Activated CD4-positive, alpha-beta T cell treated with anti-CD3 and anti-CD28 coated beads for 1 hour (primary cell): Measurements from ENCODE around the gene JAKMIP1.
"Not testable (repeated sequence)": the region's sequence is repeated elsewhere in the genome, so short reads cannot be mapped to it uniquely, and the experiment has no call there.

ENCODE experiments used
- DNase-seq: peaks from one replicate; pipeline ENCODE4 v3.0.0-alpha.2; 2020

The JAKMIP1 gene

DNA sequence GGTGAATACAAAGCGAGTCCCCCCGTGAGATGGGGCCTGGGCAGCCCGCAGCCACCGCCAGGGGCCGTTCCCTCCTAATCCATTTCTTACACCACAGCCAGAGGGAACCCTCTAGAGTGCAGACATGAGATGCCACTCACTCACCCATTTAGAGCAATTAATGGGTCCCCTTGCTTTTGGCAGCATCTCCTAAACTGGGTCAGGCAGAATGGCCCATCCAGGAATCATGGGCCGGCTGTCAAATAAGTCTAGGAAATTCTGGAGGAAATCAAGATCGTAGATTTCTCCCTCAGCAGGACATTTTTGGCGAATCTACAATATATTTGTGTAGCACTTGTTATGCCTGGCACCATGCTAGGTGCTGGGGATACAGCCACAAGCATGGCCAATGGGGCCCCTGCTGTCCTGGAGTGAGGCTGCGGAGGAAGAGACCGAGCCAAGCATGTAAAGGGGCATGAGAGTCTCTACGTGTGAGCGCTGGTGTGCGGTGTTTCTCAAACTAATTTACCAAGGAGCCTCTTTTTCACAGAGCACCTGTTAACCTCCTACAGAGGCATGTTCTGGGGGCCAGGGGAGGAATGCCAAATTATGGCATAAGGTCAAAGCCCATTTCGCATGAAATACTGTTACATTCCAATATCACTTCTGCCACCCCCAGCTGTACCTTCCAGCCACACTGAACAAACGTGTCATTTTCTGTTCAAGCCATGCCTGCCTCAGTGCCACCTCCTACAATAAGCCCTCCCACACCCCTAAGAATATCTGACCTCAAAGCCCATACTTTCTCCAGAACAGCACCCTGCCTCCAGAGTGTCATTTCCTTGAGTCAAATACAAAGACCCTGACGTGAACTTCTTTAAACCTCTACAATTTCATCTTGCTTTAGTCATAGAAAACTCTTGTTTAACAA, 28.1 kb upstream of the JAKMIP1 start:
- no peak for DNase-seq

DNA sequence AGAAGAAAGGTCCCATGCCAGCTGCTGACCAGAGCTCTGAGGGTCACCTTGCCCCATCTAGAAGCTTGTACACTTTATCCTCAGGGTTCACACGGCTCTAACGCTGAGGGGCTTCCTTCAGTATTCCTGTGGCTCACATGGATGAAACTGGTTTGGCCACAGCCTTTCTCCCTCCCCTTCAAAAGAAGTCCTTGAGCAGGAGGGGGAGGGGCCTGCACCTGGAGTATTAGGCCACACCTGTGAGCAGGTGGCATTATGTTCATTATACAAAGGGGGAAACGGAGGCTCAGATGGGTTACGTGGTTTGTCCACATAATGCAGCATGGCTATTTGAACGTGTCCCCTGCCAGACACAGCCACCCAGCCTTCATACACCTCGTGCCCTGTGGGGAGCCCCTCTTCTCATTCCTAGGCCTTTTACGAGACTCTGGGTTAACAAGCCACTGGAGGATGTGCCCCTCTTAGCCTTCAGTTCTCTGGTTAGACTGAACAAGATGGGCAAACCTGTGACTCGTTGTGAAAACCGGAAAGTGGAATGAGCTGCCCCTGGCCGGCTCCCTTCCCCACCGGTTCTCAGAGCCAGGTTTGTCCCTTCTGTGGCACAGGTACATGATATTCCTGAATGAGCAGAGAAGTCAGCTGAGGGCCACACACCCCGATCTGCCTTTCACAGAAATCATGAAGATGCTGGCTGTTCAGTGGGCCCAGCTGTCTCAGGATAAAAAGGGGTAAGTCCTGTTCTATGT, 27.2 kb upstream of the JAKMIP1 start:
- no peak for DNase-seq

DNA sequence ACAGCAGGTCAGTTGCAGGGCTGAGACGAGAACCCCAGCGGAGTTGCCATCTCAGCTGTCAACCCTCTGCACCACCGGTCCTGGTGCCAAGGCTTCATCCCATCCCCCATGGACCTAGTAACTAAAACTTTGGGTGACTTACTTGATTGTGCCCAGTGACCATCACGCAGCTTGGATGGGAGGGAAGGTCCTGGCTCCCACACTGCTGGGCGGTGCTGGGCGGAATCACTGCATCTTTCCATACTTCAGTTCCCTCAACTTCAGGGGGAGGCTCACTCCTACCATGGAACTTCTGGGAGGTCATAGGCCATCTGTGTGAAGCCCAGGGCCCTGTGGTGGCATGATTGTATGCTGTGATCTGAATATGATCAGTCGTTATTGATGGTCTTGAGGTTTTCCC, 26.2 kb upstream of the JAKMIP1 start:
- no peak for DNase-seq

DNA sequence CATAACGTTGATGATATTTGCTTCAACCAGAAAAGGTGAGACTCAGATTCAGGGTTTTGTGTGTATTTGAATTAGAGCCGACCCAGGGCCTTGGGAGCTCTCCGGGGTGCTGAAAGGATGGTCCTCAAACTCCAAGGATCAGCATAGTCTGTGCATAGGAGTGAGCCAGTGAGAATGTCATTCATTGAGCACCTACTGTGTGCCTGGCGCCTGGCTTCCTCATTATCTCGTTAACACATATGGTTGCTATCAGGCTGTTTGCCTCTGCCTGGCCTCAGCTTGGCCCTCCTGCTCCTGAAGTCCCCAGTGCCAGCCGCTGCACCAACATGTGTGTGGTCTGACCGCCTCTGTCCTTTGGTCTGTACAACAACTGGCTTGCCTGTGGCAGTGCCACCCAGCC, 25.1 kb upstream of the JAKMIP1 start:
- no peak for DNase-seq

DNA sequence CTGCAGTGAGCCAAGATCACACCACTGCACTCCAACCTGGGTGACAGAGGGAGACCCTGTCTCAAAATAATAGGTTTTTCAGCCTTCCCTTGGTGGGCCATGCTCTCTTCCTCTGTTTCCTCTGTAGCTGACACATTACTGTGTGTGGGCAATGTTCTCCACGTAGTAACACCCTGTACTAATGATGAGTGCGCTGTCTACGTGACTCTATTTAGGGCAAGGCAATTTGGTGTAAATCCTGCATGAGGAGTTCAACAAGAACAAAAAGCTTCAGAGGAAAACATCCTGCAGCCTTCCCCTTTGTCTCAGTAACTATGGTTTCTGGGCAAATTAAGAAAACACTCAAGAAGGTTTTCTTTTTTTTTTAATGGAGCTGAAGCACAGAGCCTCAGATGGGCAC, 24.4 kb upstream of the JAKMIP1 start:
- DNase-seq = no peak

DNA sequence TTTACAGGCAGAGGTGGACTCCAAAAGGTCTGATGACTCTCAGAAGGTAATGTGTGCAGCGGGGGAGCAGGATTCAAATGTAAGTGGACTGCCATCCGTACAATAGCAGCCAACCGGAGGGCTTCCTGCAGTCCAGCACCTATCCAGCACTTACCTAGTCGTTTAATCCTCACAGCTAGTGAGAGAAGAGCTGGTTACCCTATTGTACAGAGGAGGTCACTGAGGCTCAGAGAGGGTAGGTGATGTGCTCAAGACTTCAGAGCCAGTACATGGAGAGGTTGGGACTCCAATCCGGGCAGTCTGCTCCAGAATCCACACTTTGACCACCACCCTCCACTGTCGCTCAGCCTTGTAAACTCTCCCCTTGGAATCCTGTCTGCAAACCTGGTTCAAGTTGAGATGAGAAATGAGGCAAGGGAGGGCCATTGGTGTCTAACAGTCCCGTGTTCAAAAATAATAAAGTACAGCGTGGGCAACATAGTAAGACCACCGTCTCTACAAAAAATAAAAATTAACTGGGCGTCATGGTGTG, 22.5 kb upstream of the JAKMIP1 start:
- no peak for DNase-seq

DNA sequence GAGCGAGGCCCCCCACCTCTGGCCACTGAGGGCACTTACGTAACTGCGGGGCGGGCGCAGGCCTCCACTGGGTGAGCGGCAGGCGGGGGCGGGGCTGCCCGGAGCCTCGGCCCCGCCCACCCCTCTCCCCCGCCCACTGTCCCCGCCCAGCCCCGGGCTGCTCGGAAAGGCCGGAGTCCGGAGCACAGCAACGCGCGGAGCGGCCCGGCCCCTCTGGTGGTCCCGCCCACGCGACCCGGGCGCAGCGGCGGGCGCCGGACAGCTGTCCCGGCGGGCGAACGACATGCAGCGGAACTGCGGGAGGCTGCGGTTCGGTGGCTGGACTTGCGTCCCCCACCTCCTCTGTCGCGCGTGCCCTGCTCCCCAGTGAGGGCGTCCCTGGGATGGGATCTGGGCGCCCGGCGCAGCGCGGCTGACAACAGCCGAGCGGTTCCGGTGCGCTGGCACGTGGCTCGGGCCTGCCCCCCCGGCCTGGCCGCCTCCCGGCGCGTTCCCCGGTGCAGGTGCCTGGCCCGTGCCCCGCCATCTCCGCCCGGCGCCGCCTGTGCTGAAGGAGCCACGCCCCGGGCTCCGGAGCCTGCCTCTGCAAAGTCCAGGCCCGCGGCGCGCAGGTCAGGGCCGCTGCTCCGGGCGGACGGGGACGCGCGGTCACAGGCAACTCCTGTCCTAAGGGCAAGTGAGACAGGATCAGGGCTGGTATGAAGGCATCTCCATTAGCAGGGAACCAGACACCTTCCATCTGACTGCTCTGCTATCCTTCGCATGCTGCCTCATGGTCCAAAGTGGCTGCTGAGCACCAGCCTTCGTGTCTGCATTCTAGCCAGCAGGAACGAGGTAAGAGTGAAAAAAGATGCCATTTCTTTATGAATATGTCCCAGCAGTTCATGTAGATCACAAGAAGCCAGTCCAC, 21.8 kb upstream of the JAKMIP1 start:
- DNase-seq = no peak

DNA sequence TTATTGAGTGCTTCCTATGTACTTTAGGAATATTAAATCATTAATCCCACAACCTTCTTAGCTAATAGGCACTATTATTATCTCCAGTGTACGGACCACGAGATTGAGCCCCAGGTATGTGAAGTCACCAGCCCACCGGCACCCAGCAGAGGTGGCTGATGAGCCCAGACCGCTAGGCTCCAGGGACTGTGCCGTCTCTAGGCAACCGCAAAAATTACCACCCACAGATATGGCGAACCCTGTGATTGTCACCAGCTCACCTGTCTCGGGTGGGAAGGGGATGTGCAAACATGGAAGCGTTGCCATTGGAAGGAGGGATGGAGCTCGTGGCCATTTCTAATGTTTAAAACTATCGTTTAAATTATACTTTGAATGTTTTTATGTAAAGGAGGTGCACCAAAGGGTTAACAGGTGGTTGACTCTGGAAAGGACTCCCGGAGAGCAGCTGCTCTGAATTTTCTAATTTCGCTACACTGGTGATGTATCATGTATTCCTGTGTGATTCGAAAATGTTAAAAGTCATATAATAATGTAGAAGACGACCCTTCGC, 21.0 kb upstream of the JAKMIP1 start:
- no peak for DNase-seq

DNA sequence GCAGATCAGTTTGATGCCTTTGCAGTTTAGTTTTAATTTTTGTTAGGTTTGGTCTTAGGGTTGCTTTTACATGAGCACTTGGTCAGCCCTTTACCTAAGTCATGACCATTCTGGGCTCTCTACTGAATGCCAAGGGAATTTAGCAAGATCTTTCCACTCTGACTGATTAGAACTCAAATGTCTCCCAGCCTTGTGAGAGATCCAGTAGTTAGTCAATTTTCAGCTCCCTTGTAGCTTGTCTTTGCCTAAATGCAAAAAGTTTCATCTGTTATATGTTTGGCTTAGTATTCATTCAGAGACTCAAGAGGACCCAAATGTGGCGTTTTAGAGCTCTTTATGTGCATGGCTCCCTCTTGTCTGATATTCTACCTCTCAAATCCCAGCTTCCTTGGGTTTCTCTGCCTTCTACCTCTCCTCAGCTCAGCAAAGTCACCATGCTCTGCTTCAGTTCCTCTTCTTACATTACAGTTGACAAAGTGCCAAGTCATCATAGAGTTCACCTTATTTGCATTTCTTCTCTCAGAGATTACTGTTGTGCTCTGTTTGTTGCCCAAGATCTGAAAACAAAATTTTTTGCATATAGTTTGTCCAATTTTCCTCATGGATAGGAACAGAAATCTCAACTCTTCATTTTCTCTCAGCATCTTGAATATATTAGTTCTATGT, 17.5 kb upstream of the JAKMIP1 start:
- DNase-seq = no peak

DNA sequence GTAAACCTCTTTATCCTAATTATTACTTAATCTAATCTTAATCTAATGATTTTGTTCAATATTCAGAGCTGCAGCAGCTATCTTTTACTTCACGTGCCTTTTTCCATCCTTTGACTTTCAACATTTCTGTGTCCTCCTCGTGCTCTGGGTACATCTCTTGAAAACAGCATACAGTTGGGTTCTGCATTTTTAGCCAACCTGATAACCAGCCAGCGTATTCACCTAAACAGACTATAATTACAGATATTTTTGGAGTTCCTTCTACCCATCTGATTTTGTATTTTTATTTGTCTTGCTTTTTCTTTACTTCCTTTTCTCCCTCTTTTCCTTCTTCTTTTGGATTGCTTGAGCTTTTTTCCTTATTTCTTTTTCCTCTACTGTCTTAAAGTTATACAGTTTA, 16.2 kb upstream of the JAKMIP1 start:
- no peak for DNase-seq

DNA sequence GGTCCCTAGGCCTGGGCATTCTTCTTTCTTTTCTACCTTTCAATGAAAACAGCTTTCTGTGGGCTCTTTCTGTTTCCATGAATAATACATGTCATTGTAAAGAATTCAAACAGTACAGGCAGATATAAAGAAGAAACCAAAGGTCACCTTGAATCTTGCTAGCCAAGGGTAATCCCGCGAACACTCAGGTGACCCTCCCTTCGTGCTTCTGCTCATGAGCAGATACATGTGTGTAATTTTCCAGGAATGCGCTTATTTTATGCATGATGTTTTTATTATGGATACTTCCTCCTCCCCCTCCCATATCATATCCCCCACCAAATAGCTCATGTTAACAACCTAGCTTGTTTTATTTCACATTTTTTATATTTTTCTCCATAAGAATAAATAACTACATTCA, 9.6 kb upstream of the JAKMIP1 start:
- DNase-seq = no peak

DNA sequence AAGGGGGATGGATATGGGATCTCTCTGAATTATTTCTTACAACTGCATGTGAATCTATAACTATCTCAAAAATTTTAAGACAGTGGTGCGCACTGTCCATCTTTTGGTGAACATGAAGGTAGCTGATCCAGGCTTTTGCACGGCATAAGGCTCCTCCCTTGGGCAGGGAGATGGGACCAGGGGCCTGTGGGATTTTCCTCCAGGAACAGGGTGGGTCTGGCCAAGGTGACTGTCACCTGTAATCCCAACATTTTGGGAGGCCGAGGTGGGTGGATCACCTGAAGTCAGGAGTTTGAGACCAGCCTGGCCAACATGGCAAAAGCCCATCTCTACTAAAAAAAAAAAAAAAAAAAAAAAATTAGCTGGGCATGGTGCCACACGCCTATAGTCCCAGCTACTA, 8.9 kb upstream of the JAKMIP1 start:
- not testable (repeated sequence) for DNase-seq

DNA sequence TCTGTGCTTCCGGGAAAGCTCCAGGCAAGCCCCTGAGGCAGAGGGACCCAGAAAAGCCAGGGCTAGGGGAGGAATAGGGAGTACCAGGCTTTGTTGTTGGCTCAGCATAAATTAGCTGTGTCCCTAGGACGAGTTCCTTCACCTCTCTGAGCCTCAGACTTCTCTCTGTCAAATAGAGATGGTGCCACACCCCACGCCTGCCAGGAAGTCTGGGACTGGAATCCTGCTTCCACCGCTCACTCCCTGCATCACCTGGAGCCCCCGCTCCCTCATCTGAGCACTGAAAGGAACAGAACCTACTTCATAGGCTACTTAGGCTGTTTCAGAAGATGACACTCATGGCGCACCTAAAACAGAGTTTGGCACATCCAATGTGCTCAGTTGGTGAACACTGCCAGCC, 8.1 kb upstream of the JAKMIP1 start:
- DNase-seq = no peak

DNA sequence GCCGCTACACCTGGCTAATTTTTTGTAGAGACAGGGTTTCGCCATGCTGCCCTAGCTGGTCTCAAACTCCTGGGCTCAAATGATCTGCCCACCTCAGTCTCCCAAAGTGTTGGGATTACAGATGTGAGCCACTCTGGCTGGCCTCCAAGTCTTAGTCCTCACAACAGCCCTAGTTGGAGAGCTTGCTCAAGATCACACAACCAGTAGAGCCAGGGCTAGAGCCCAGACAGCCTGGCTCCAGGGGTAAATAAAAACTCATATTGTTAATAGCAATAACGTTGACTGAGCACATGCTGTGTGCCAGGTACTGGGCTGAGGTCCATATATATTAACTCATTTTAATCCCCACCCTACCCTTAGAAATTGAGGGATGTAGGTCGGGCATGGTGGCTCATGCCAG, 7.3 kb upstream of the JAKMIP1 start:
- no peak for DNase-seq

DNA sequence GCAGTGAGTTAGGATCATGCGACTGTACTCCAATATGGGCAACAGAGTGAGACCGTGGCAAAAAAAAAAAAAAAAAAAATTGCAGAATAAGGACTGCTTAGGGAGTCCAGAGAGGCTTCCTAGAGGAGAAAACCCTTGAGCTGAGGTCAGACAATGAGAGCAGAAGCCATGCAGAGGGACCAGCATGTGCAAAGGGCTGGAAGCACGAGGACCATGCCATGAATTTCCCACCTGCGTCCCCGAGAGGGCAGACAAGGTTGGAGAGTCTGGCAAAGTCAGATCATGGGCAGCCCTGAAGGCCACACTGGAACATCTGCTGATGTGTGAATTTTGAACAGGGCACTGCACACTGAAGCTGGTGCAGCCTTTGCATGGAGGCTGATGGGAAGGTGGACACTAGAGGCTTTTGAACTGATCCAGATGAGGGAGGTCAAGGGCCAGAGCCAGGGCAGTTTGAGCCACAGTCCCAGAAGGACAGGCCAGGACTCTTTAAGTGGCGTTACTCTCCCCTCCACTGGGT, 6.5 kb upstream of the JAKMIP1 start:
- no peak for DNase-seq

DNA sequence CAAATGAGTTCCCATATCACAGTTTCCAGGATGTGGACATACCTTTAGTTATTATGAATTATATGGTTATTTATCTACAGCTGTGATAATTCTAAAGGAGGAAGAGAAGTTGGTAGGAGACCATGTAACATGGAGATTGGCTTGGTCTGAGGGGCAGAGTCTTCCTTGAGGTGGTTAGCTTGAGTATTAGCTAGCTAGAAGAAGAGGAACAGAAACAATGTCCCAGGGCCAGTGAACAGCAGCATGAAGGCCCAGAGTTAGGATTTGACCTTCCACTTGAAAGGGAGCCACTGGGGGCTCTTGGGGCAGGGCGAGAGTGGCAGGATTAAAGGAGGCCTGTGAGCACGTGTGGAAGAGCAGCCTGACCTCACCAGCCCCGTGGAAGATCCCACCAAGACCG, 5.6 kb upstream of the JAKMIP1 start:
- DNase-seq = no peak

DNA sequence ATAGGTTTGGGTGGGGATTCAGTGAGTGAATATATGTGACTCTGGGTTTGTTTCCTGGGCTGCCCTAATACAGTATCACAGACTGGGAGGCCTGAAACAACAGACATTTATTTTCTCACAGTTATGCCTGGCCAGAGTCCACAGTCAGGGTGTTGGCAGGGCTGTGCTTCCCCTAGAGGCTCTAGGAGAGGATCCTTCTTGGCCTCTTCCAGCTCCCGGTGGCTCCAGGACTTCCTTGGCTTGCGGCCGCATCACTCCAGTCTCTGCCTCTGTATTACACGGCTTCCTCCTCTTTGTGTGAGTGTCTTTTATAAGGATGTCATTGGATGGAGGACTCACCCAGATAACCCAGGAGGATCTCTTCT, 5.2 kb upstream of the JAKMIP1 start:
- no peak for DNase-seq

DNA sequence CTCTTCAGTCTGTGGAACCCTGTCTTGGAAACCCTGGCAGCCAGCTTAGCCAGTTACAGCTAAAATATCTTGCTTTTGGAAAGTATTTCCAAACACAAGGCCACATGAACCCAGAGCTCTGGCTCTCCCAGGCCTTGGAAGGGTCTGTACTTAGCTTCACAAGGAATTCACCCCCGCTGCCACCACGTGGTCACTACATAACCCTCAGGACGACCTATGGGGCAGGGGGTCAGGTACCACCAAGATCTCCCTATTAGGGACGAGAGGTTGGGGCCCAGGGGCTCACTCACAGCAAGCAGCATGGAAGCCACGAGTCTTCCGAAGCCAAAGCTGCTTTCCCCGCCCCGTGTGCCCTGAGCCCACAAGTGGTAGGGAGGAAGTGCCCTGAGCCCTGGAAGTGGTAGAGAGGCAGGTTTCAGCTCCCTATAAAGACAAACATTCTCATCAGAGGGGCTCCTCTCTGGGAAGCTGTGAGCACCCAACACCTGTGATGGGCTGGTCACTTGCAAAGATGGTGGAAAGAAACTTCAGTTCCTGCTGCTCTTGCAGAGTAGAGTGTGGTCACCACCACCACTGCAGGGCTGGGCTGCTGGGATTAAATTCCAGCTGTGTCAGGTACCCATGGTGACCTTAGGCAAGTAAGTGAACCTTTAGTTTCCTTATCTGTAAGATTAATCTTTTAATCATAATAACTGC, 4.7 kb upstream of the JAKMIP1 start:
- no peak for DNase-seq

DNA sequence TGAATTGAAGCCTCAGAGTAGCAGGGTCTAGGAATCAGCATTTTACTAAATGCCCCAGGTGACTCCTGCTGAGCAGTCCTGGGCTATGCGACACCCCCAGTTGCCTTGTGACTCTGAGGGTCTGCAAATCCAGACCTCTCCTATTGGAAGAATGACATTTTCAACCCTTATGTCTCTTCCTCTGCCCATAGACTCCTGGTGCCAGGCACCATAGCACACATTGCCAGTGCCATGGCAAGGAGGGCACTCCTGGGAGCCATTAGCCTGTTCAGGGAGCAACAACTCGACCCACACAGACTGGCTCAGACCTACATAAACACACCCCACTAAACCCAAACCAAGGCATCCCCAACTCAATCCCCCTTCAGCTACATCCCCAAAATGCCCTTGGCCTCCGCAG, 3.7 kb upstream of the JAKMIP1 start:
- DNase-seq = no peak

DNA sequence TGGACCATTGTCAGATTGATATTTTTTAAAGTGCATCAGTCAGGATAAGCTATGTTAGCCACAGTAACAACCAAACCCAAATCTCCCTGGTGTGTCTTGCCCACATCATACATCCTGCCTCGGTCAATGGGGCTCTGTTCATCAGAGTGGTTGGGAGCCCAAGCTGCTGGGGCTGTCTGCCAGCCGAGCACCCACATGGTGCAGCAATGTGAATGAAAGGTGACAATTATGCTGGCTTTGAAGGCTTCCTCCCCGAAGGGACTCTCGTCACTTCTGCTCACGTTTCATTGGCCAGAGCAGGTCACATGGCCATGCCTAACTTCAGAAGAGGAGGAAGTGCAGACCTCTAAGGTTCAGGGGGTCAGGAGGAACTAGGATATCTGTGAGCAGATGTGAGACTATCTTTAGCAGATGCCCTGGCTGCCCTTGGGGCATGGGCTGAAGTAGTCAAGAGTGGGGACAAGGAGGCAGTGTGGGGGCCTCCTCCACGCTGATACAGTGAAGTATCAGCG, 1.3 kb upstream of the JAKMIP1 start:
- DNase-seq = no peak

DNA sequence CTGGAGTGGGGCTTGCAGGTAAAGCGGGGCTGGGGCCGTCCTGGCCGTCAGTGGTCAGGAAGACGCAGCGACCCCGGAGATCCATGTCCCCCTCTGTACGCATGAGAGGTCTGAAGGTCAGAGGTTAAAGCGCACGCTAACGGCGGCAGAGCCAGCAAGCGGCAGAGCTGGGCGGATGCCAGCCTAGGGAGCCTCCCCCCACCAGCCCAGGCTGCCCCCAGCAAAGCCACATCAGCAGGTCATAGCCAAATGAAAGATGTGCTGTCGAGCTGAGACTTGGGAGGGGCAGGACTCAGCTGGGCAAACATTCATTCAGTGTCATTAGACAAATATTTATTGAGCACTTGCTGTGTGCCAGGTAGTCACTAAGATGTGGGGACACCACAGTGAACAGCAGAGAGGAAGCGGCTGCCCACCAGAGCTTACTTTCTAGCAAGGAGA, 593 bp upstream of the JAKMIP1 start:
- DNase-seq = no peak
